ENCODE results near the gene CRIP1.

Gene CRIP1

DNA sequence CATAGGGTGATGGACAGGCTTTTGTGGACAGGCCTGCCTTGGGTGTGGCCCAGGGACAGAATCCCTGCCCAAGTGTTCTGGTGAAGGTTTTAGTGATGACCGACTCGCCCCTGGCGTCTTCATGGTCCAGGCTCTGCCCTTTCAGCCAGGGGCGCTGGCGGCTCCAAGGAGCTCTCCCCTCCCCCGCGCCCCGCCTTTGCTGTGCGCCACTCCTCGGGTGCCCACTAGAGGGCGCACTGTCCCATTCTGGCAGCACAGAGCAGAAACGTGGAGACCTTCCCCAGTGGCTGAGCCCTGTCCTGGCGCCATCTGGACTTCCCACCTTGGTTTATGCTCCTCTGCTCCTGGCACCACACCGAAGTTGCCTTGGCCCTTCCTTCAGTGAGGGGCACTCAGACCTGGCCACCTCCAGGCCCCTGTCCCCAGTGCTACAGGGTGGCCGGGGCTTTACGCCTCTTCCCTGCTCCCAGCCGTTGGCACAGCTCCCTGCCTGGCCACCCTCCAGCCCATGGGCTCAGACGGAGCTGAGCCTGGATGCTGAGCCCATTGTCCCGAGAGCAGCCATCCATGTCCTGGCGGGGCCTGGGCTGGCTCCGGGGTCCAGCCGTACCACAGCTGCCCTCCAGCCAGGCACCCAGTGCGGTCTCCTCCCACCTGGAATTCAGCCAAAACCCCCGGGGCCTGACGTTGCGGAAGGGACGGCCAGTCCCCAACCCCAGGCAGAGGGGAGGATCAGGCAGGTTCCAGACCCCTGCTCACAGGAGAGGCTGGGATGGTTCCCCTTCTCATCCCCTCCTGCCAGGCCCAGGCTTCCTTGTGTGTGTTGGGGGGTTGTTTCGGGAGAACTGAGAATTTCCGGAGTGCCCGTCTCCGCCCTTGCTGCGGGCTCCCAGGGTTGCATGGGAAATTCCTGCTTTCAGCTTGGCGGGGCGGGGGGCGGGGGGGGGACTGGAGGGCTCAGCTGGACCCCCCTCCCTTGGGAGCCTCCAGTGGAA is 5.6 kb upstream of the CRIP1 start:
- Histone ChIP-seq H3K9ac (ENCODE audit: low read length in 5 of 5) (peak overlapping the region in 4 of 5 donors; percentile 58 to 76 (median 70)), H3K4me3 (ENCODE audit: low read depth in 1 of 5, low read length in 5 of 5) (peak overlapping the region; percentile 44 to 76 (median 58)), H3K36me3 (ENCODE audit: control insufficient read depth in 5 of 5, insufficient read depth in 5 of 5, low read length in 5 of 5) (peaks cover 0 to 8% (median 6%) of the 10 kb centered on the region in 5 donors), H3K9me3 (ENCODE audit: control insufficient read depth in 5 of 5, low read length in 5 of 5) (no peaks in the 10 kb centered on the region), H3K27ac (ENCODE audit: low read depth, low read length) (peak overlapping the region; percentile 85), H3K4me1 (ENCODE audit: control insufficient read depth in 5 of 5, insufficient read depth in 5 of 5, low read length in 5 of 5) (peaks cover 21 to 81% (median 72%) of the 10 kb centered on the region in 5 donors), H3K27me3 (ENCODE audit: control insufficient read depth in 5 of 5, insufficient read depth in 4 of 5, low read length in 5 of 5) (peaks cover 0 to 10% (median 2%) of the 10 kb centered on the region in 5 donors)

DNA sequence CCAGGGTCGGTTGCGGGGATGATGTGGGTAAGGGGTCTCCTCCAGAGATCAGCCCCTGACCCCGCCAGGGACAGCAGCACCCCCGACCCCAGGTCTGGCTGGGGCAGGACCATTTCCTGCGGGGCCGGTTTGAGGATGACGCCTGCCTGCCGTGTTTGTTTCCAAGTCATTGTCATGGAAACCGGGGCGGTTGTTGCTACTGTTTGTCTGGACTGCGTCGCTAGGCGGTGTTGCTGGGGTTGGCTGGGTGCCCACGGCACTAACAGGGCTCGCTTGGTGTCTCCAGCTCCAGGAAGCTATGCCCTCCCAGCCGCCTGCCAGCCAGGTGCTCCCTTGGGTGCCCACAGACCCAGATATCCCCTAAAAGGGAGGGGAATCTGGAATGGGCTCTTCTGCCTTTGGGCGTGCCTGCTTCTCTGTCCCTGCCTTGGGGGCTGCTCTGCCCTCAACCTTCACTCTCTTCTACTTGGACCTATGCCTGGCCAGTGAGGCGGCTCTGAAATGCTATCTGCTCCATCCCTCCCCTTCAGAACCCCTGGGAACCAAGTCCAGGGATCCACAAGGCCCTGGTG is 4.7 kb upstream of the CRIP1 start:
- Histone ChIP-seq H3K36me3 (ENCODE audit: control insufficient read depth in 5 of 5, insufficient read depth in 5 of 5, low read length in 5 of 5) (peaks cover 0 to 8% (median 6%) of the 10 kb centered on the region in 5 donors), H3K4me1 (ENCODE audit: control insufficient read depth in 5 of 5, insufficient read depth in 5 of 5, low read length in 5 of 5) (peaks cover 18 to 80% (median 72%) of the 10 kb centered on the region in 5 donors), H3K27me3 (ENCODE audit: control insufficient read depth in 5 of 5, insufficient read depth in 4 of 5, low read length in 5 of 5) (peaks cover 0 to 13% (median 2%) of the 10 kb centered on the region in 5 donors), H3K4me3 (ENCODE audit: low read depth in 1 of 5, low read length in 5 of 5) (peak overlapping the region in 4 of 5 donors; percentile 36 to 54 (median 48)), H3K27ac (ENCODE audit: low read depth, low read length) (peak overlapping the region; percentile 85), H3K9ac (ENCODE audit: low read length in 5 of 5) (peak overlapping the region in 3 of 5 donors; percentile 13 to 59 (median 21)), H3K9me3 (ENCODE audit: control insufficient read depth in 5 of 5, low read length in 5 of 5) (no peaks in the 10 kb centered on the region)

DNA sequence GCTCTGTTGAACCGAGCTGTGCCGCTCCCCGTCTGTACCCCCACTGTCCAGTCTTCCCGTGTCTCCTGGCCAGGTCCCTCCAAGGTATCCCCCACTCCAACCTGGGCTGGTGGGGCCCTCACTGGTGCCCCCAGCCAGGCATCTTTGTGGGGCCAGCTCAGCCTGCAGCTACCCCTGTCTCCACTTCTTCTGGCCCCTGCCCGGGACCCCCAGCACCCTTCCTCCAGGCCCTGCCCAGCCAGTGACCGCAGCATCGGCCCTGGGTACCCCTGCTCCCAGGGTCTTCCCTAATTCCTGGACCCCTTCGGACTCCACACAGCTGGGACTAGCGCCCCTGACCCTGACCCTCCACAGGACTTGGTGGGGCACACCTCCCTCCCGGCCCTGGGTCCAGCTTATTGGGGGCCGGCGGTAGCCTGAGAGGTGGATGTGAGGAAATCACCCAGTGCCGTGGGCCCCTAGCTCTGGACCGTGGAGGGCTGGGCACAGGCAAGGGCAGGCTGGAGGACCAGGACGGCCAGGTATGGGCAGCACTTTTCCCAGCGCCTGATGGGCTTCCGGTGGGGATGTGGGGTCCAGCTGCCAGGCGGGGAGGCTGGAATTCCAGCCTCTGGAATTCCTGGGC is 4.1 kb upstream of the CRIP1 start:
- peaks cover 0 to 8% (median 6%) of the 10 kb centered on the region in 5 donors for H3K36me3 ChIP-seq (ENCODE audit: control insufficient read depth in 5 of 5, insufficient read depth in 5 of 5, low read length in 5 of 5)
- H3K4me1 ChIP-seq (ENCODE audit: control insufficient read depth in 5 of 5, insufficient read depth in 5 of 5, low read length in 5 of 5): peaks cover 18 to 79% (median 74%) of the 10 kb centered on the region in 5 donors
- no peaks in the 10 kb centered on the region for H3K9me3 ChIP-seq (ENCODE audit: control insufficient read depth in 5 of 5, low read length in 5 of 5)
- H3K27me3 ChIP-seq (ENCODE audit: control insufficient read depth in 5 of 5, insufficient read depth in 4 of 5, low read length in 5 of 5): peaks cover 0 to 13% (median 2%) of the 10 kb centered on the region in 5 donors
- peak overlapping the region in 3 of 5 donors; percentile 45 to 54 (median 50) for H3K4me3 ChIP-seq (ENCODE audit: low read depth in 1 of 5, low read length in 5 of 5)
- H3K27ac ChIP-seq (ENCODE audit: low read depth, low read length): peak overlapping the region; percentile 85
- H3K9ac ChIP-seq (ENCODE audit: low read length in 5 of 5): peak overlapping the region in 3 of 5 donors; percentile 13 to 59 (median 14)

DNA sequence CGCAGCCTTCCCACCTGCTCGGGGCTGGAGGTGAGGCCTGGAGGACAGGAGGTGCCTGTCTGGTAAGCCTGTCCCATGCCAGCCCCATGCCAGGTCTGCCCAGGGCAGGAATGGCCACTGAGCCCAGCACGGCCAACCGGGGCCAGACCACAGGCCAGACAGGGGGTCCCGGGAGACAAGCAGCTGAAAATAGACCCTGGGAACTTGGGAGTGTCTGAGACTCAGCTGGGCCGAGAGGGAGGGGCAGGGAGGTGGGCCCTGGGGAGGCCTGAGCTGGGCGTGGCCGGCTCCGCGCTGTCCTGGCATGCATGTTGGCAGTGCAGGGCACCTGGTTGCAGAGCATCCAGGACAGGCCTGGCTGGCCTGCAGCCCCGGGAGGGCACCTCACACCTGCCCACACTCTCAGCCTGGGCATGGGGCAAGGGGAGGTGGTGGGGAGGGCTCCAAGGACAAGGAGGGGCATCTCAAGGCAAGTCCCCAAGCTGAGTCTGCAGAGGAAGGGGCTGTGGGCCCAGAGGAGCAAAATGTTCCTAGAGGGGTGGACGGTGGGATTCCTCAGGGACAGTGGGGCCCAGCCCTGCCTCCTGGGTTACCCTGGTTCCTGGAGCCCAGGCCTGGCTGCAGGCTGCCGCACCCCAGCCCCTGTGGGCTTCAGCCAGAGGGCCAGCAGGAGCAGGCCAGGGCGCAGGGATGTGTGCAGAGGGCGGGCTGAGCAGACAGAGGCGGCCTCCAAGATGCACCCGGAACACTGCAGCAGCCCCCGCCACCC is 3.2 kb upstream of the CRIP1 start:
- H3K9me3 ChIP-seq (ENCODE audit: control insufficient read depth in 5 of 5, low read length in 5 of 5): no peaks in the 10 kb centered on the region
- no peak overlapping the region for H3K4me3 ChIP-seq (ENCODE audit: low read depth in 1 of 5, low read length in 5 of 5)
- peaks cover 0 to 13% (median 2%) of the 10 kb centered on the region in 5 donors for H3K27me3 ChIP-seq (ENCODE audit: control insufficient read depth in 5 of 5, insufficient read depth in 4 of 5, low read length in 5 of 5)
- H3K27ac ChIP-seq (ENCODE audit: low read depth, low read length): peak overlapping the region; percentile 85
- peak overlapping the region in 3 of 5 donors; percentile 13 to 59 (median 14) for H3K9ac ChIP-seq (ENCODE audit: low read length in 5 of 5)
- H3K4me1 ChIP-seq (ENCODE audit: control insufficient read depth in 5 of 5, insufficient read depth in 5 of 5, low read length in 5 of 5): peaks cover 18 to 87% (median 82%) of the 10 kb centered on the region in 5 donors
- H3K36me3 ChIP-seq (ENCODE audit: control insufficient read depth in 5 of 5, insufficient read depth in 5 of 5, low read length in 5 of 5): peaks cover 0 to 9% (median 6%) of the 10 kb centered on the region in 5 donors

DNA sequence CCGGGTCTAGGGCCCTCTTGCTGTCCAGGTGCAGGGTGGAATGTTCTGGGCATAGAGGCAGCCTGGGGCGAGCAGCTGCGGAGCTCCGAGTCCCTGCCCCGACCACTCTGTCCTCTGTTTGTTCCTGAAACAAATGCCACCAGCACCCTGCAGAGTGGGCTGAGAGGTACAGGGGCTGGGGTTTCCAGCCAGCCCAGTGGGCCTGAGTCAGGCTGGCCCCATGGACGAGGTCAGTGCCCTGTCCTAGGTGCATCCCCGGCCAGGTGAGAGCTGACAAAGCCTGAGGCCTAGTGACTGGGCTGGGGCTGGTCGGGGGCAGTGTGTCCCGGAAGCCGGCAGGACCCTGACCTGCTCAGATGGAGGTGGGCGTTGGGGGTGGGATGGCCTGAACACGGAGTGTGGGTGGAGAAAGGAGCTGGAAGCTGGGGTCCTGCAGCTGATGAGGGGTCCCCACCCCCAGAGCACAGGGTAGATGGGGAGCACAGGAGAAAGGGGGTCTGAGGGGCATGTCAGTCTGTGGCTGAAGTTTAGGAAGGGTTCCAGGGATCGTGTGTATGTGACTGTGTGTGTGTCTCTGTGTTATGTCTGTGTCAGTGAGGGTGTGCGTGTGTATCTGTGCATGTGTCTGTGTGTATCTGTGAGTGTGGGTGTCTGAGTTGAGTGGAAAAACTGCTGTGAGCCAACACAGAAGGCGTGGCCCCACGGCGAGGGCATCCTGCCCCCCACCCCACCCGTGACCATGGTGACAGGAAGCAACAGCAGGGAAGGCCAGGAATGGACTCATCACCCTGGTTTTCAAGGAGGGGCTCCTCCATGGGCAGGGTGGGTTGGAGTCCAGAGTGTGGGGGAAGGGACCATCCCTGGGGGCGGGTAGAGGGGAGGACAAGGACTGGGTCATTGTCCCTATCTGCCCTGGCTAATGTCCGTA is 2.4 kb upstream of the CRIP1 start:
- Histone ChIP-seq H3K9me3 (ENCODE audit: control insufficient read depth in 5 of 5, low read length in 5 of 5) (no peaks in the 10 kb centered on the region), H3K36me3 (ENCODE audit: control insufficient read depth in 5 of 5, insufficient read depth in 5 of 5, low read length in 5 of 5) (peaks cover 0 to 9% (median 5%) of the 10 kb centered on the region in 5 donors), H3K27me3 (ENCODE audit: control insufficient read depth in 5 of 5, insufficient read depth in 4 of 5, low read length in 5 of 5) (peaks cover 0 to 11% (median 2%) of the 10 kb centered on the region in 5 donors), H3K4me3 (ENCODE audit: low read depth in 1 of 5, low read length in 5 of 5) (peak overlapping the region in 2 of 5 donors; percentile 6 to 19), H3K4me1 (ENCODE audit: control insufficient read depth in 5 of 5, insufficient read depth in 5 of 5, low read length in 5 of 5) (peaks cover 18 to 94% (median 91%) of the 10 kb centered on the region in 5 donors), H3K9ac (ENCODE audit: low read length in 5 of 5) (peak overlapping the region in 1 of 5 donors; percentile 2), H3K27ac (ENCODE audit: low read depth, low read length) (no peak overlapping the region)

DNA sequence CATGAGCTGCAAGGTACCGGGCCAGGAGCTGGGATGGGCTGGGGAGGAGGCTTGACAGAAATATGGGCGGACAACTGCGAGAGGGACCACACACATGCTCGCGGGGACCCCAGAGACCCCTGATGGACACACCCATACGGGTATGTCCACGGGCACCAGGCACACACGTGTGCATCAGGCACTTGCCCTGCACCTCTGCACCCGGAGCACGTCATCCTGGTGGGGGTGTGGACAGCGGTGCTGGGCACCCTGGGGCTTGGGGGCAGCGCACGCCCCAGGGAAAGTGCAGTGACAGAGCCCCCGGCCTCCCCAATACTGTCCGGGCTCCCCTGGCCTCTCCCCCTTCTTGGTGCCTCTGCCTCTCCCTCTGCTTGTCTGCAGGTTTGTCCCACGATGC is 1.7 kb upstream of the CRIP1 start:
- peaks cover 18 to 97% (median 92%) of the 10 kb centered on the region in 5 donors for H3K4me1 ChIP-seq (ENCODE audit: control insufficient read depth in 5 of 5, insufficient read depth in 5 of 5, low read length in 5 of 5)
- H3K27me3 ChIP-seq (ENCODE audit: control insufficient read depth in 5 of 5, insufficient read depth in 4 of 5, low read length in 5 of 5): peaks cover 0 to 4% (median 0%) of the 10 kb centered on the region in 5 donors
- no peak overlapping the region for H3K9ac ChIP-seq (ENCODE audit: low read length in 5 of 5)
- no peak overlapping the region for H3K27ac ChIP-seq (ENCODE audit: low read depth, low read length)
- H3K36me3 ChIP-seq (ENCODE audit: control insufficient read depth in 5 of 5, insufficient read depth in 5 of 5, low read length in 5 of 5): peaks cover 0 to 3% (median 0%) of the 10 kb centered on the region in 5 donors
- H3K9me3 ChIP-seq (ENCODE audit: control insufficient read depth in 5 of 5, low read length in 5 of 5): no peaks in the 10 kb centered on the region
- peak overlapping the region in 1 of 5 donors; percentile 6 for H3K4me3 ChIP-seq (ENCODE audit: low read depth in 1 of 5, low read length in 5 of 5)

DNA sequence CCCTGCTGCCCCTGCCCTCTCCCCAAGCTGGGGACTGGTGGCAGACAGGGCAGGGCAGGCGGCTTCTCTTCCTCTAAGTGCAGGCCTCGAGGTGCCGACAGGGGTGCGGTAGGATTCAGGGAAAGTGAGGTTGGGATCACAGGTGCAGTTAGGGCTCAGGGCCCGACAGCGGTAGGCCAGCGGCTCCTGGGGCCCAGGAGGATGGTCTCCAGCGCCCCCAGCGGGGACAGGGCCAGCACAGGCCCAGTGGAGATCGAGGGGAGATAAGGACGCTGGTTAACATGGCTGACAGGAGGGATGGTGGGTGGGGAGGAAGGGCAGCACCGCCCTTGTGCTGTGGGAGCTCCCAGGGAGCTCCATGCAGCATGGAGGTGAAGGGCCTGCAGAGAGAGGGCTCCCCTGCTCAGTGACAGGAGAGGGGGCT is 935 bp upstream of the CRIP1 start:
- peak overlapping the region; percentile 46 for H3K27ac ChIP-seq (ENCODE audit: low read depth, low read length)
- H3K36me3 ChIP-seq (ENCODE audit: control insufficient read depth in 5 of 5, insufficient read depth in 5 of 5, low read length in 5 of 5): peaks cover 0 to 3% (median 0%) of the 10 kb centered on the region in 5 donors
- H3K4me3 ChIP-seq (ENCODE audit: low read depth in 1 of 5, low read length in 5 of 5): peak overlapping the region in 2 of 5 donors; percentile 26 to 75
- peak overlapping the region in 2 of 5 donors; percentile 23 to 41 for H3K9ac ChIP-seq (ENCODE audit: low read length in 5 of 5)
- H3K27me3 ChIP-seq (ENCODE audit: control insufficient read depth in 5 of 5, insufficient read depth in 4 of 5, low read length in 5 of 5): peaks cover 0 to 3% (median 0%) of the 10 kb centered on the region in 5 donors
- no peaks in the 10 kb centered on the region for H3K9me3 ChIP-seq (ENCODE audit: control insufficient read depth in 5 of 5, low read length in 5 of 5)
- H3K4me1 ChIP-seq (ENCODE audit: control insufficient read depth in 5 of 5, insufficient read depth in 5 of 5, low read length in 5 of 5): peaks cover 18 to 95% (median 85%) of the 10 kb centered on the region in 5 donors

DNA sequence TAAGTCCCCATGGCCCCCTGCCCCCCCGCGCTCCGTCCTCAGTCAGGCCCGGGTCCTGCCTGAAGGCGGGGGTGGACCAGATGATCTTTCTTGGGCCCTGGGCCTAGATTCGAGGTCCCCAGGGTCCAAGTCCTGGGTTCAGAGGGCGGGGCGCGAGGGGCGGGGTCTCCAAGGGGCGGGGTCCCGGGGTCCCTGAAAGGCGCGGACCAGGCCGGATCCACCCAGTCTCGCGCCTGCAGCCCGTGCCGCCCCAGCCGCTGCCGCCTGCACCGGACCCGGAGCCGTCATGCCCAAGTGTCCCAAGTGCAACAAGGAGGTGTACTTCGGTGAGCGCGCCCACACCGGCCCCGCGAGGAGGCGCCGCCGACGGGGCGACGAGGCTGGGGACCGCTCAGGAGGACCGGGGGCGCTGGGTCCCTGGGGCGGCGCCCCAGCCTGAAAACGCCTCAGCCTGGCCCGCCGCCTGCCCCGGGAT is 325 bp downstream of the CRIP1 start:
- peak overlapping the region in 4 of 5 donors; percentile 58 to 75 (median 66) for H3K9ac ChIP-seq (ENCODE audit: low read length in 5 of 5)
- no peak overlapping the region for H3K27ac ChIP-seq (ENCODE audit: low read depth, low read length)
- H3K36me3 ChIP-seq (ENCODE audit: control insufficient read depth in 5 of 5, insufficient read depth in 5 of 5, low read length in 5 of 5): peaks cover 0 to 3% (median 2%) of the 10 kb centered on the region in 5 donors
- H3K9me3 ChIP-seq (ENCODE audit: control insufficient read depth in 5 of 5, low read length in 5 of 5): no peaks in the 10 kb centered on the region
- peaks cover 16 to 91% (median 81%) of the 10 kb centered on the region in 5 donors for H3K4me1 ChIP-seq (ENCODE audit: control insufficient read depth in 5 of 5, insufficient read depth in 5 of 5, low read length in 5 of 5)
- H3K27me3 ChIP-seq (ENCODE audit: control insufficient read depth in 5 of 5, insufficient read depth in 4 of 5, low read length in 5 of 5): peaks cover 0 to 3% (median 0%) of the 10 kb centered on the region in 5 donors
- peak overlapping the region in 4 of 5 donors; percentile 67 to 84 (median 77) for H3K4me3 ChIP-seq (ENCODE audit: low read depth in 1 of 5, low read length in 5 of 5)
